ENCODE measurements around the gene PAF1.

GRCh38 chr19:39400061-39400460, 9.2 kb upstream of the PAF1 start:
- no peak for TF ChIP-seq CTCF (IDR thresholded peaks at IDR 0.05)
- no peak for TF ChIP-seq POLR2AphosphoS5 (IDR thresholded peaks at IDR 0.05; ENCODE audit: insufficient read depth in 1 of 2, low read depth in 1 of 2)
- no peak for TF ChIP-seq POLR2A (IDR thresholded peaks at IDR 0.05)
